Hepatocyte (in vitro differentiated cells): ENCODE results near the gene CYP4F12. TPM values are rescaled to one million over a fixed set of nuclear protein-coding genes. Genes with fewer than 3 reads are reported as not detected.

ENCODE experiments used
- DNase-seq: peaks from one replicate; pipeline ENCODE4 v3.0.0-alpha.2; 2016; ENCODE audit warnings: low spot score
- H2AFZ ChIP-seq: fragments of 200-600 bp; sonication (generic); 2 replicates; pipeline ENCODE4 v1.6.0; 2016; ENCODE audit warnings: antibody characterized with exemption, mild to moderate bottlenecking
- H3K27ac ChIP-seq: fragments of 200-600 bp; sonication (generic); 2 replicates; pipeline ENCODE4 v1.5.1; 2016; ENCODE audit warnings: mild to moderate bottlenecking
- H3K27me3 ChIP-seq: fragments of 200-600 bp; sonication (generic); 2 replicates; pipeline ENCODE4 v1.6.1; 2016
- H3K36me3 ChIP-seq: fragments of 200-600 bp; sonication (generic); replicated peaks from 2 replicates; pipeline ENCODE4 v1.5.1; 2016; ENCODE audit warnings: low read depth; ENCODE audit not compliant: insufficient read depth
- H3K4me1 ChIP-seq: fragments of 200-600 bp; sonication (generic); 2 replicates; pipeline ENCODE4 v1.5.1; 2016; ENCODE audit warnings: mild to moderate bottlenecking, moderate library complexity; ENCODE audit not compliant: insufficient read depth
- H3K4me2 ChIP-seq: fragments of 200-600 bp; sonication (generic); 2 replicates; pipeline ENCODE4 v1.6.0; 2016
- H3K4me3 ChIP-seq: fragments of 200-600 bp; sonication (generic); 2 replicates; pipeline ENCODE4 v1.5.1; 2016; ENCODE audit warnings: mild to moderate bottlenecking
- H3K79me2 ChIP-seq: fragments of 200-600 bp; sonication (generic); 2 replicates; pipeline ENCODE4 v1.6.0; 2017; ENCODE audit warnings: mild to moderate bottlenecking
- H3K9me2 ChIP-seq: fragments of 200-600 bp; sonication (generic); replicated peaks from 2 replicates; pipeline ENCODE4 v1.6.0; 2017; ENCODE audit warnings: mild to moderate bottlenecking; ENCODE audit not compliant: insufficient read depth
- H3K9me3 ChIP-seq: fragments of 200-600 bp; sonication (generic); 2 replicates; pipeline ENCODE4 v1.5.1; 2016; ENCODE audit warnings: low read depth, mild to moderate bottlenecking
- H4K20me1 ChIP-seq: fragments of 200-600 bp; sonication (generic); 2 replicates; pipeline ENCODE4 v1.6.0; 2016; ENCODE audit warnings: mild to moderate bottlenecking; ENCODE audit not compliant: insufficient read depth, poor library complexity, severe bottlenecking
- CTCF ChIP-seq: fragments of 200-600 bp; sonication (generic); IDR thresholded peaks from 2 replicates; pipeline ENCODE4 v1.5.1; 2016; ENCODE audit warnings: antibody characterized with exemption, mild to moderate bottlenecking; ENCODE audit not compliant: poor library complexity
- EZH2 ChIP-seq: fragments of 200-600 bp; sonication (generic); IDR thresholded peaks from 2 replicates; pipeline ENCODE4 v1.6.1; 2016; ENCODE audit warnings: antibody characterized with exemption, mild to moderate bottlenecking, borderline replicate concordance
- EZH2phosphoT487 ChIP-seq: fragments of 200-600 bp; sonication (generic); IDR thresholded peaks from one replicate; pipeline ENCODE4 v1.6.1; 2018; ENCODE audit warnings: antibody characterized with exemption, mild to moderate bottlenecking, low read depth, moderate library complexity; ENCODE audit not compliant: unreplicated experiment, severe bottlenecking
- WGBS: methylation state at CpG from one replicate; pipeline ENCODE4 v1.1.6; 2016; ENCODE audit warnings: low lambda C conversion rate; ENCODE audit errors: missing lambda C conversion rate; 5-methylcytosine and 5-hydroxymethylcytosine counted together
- polyA plus RNA-seq: library from polyadenylated mRNA; unstranded; fragments of >200 nt; fragmentation: Nextera tagmentation; extraction: Ambion mirVana; gene quantifications from 2 replicates; pipeline ENCODE4 v1.2.1, GENCODE V29; 2016
- total RNA-seq: library from RNA; depleted of rRNA; stranded (reverse); fragments of >200 nt; gene quantifications from 2 replicates; pipeline ENCODE4 v1.2.3, GENCODE V29; 2014

The CYP4F12 gene
- total and polyA plus RNA-seq, 2 experiments from 2014 or later = 3.1 to 3.8 TPM

GRCh38 chr19:15640904-15641597 lies 31.8 kb upstream of the CYP4F12 start:
- Histone ChIP-seq H3K36me3 (no peaks in the 10 kb centered on the region), H2AFZ (no peak overlapping the region), H3K4me3 (no peak overlapping the region), H3K79me2 (no peaks in the 10 kb centered on the region), H4K20me1 (no peaks in the 10 kb centered on the region), H3K9me2 (no peaks in the 10 kb centered on the region), H3K27me3 (no peaks in the 10 kb centered on the region), H3K4me1 (no peaks in the 10 kb centered on the region), H3K9me3 (no peaks in the 10 kb centered on the region), H3K27ac (no peak overlapping the region), H3K4me2 (no peak overlapping the region)
- WGBS = 70% methylated on average over 12 of the region's 12 CpGs
- TF ChIP-seq EZH2phosphoT487 (no peak), CTCF (no peak), EZH2 (no peak)
- DNase-seq = no peak

- DNase-seq = no peak
- Histone ChIP-seq H3K4me1 (no peaks in the 10 kb centered on the region), H3K9me3 (no peaks in the 10 kb centered on the region), H3K79me2 (no peaks in the 10 kb centered on the region), H3K27me3 (no peaks in the 10 kb centered on the region), H3K9me2 (no peaks in the 10 kb centered on the region), H2AFZ (no peak overlapping the region), H3K36me3 (no peaks in the 10 kb centered on the region), H3K4me2 (no peak overlapping the region), H3K27ac (no peak overlapping the region), H3K4me3 (no peak overlapping the region), H4K20me1 (no peaks in the 10 kb centered on the region)
- WGBS = 77% methylated on average over 5 of the region's 5 CpGs
- no peak for TF ChIP-seq EZH2phosphoT487
- no peak for TF ChIP-seq EZH2
- TF ChIP-seq CTCF = no peak
These were observed 30.9 kb upstream of the CYP4F12 start for GRCh38 chr19:15641901-15642491.

GRCh38 chr19:15642807-15643206 lies 30.1 kb upstream of the CYP4F12 start:
- Histone ChIP-seq H4K20me1 (no peaks in the 10 kb centered on the region), H3K79me2 (no peaks in the 10 kb centered on the region), H2AFZ (no peak overlapping the region), H3K9me2 (no peaks in the 10 kb centered on the region), H3K4me2 (no peak overlapping the region), H3K36me3 (no peaks in the 10 kb centered on the region), H3K4me3 (no peak overlapping the region), H3K9me3 (no peaks in the 10 kb centered on the region), H3K27ac (no peak overlapping the region), H3K27me3 (no peaks in the 10 kb centered on the region), H3K4me1 (no peaks in the 10 kb centered on the region)
- TF ChIP-seq EZH2 (no peak), EZH2phosphoT487 (no peak), CTCF (no peak)
- DNase-seq = no peak
